PC-9 (cell line): Measurements from ENCODE around the gene CTRB2.
"Not testable (repeated sequence)": the region's sequence is repeated elsewhere in the genome, so short reads cannot be mapped to it uniquely, and the experiment has no call there.

Source experiments
- EZH2 ChIP-seq: fragments of 200-600 bp; sonication (generic); IDR thresholded peaks from 2 replicates; pipeline ENCODE4 v1.8.0; 2017; ENCODE audit warnings: antibody characterized with exemption, low read depth
- TF ChIP-seq, protein P1 (sequence below): fragments of 200-600 bp; sonication (generic); conservative IDR thresholded peaks from 2 replicates; pipeline ENCODE4 v1.6.1; 2017; ENCODE audit warnings: mixed run types, antibody characterized with exemption, mild to moderate bottlenecking, moderate library complexity

DNA sequence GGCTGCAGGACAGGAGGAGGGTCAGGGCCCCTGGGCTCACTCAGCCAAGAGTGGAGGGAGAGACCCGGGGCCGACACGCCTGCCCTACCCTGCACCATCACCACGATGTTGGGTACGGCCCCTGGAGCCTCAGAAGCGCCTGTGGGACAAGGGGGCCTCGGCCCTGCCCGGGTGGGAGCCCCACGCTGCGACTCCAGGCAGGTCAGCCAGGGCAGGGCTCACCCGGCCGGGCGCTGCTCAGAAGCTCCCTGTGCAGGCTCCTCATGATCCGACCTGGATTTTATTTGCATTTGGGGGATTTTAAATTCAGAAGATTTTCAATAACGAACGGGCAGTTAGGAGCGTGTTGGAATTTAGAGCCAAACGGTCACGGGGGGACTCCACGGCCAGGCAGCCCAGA, 2.1 kb downstream of the CTRB2 start:
- TF ChIP-seq EZH2: not testable (repeated sequence)
- TF ChIP-seq, protein P1, sequence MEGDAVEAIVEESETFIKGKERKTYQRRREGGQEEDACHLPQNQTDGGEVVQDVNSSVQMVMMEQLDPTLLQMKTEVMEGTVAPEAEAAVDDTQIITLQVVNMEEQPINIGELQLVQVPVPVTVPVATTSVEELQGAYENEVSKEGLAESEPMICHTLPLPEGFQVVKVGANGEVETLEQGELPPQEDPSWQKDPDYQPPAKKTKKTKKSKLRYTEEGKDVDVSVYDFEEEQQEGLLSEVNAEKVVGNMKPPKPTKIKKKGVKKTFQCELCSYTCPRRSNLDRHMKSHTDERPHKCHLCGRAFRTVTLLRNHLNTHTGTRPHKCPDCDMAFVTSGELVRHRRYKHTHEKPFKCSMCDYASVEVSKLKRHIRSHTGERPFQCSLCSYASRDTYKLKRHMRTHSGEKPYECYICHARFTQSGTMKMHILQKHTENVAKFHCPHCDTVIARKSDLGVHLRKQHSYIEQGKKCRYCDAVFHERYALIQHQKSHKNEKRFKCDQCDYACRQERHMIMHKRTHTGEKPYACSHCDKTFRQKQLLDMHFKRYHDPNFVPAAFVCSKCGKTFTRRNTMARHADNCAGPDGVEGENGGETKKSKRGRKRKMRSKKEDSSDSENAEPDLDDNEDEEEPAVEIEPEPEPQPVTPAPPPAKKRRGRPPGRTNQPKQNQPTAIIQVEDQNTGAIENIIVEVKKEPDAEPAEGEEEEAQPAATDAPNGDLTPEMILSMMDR: not testable (repeated sequence)
